Smooth muscle cell of the brain vasculature (primary cell): ENCODE results near the gene VWA5B2.
"Not testable (repeated sequence)": the region's sequence is repeated elsewhere in the genome, so short reads cannot be mapped to it uniquely, and the experiment has no call there.

Experiments used
- DNase-seq: peaks from one replicate; pipeline ENCODE4 v3.0.0-alpha.2; 2012; ENCODE audit warnings: low read depth, low spot score

VWA5B2 gene

GRCh38 chr3:184241447-184242296 is 12.3 kb downstream of the VWA5B2 start:
- no peak for DNase-seq

- DNase-seq, result no peak
Measured at GRCh38 chr3:184242297-184242685, 12.9 kb downstream of the VWA5B2 start.

GRCh38 chr3:184248454-184249411 is 19.3 kb downstream of the VWA5B2 start, which contains the start of gene ALG3:
TSS of gene ALG3 (minus strand) at chr3:184248962. CDS start at chr3:184248940, 22 bp downstream.
- DNase-seq, result peak; percentile 67

GRCh38 chr3:184249412-184250166 is 20.2 kb downstream of the VWA5B2 start, which contains the start of gene EEF1AKMT4:
TSS of gene EEF1AKMT4 (plus strand) at chr3:184249672. CDS start at chr3:184249695, 23 bp downstream.
- peak; percentile 90 for DNase-seq

- peak; percentile 73 for DNase-seq
Measured at GRCh38 chr3:184250167-184250828, 20.9 kb downstream of the VWA5B2 start.

GRCh38 chr3:184255291-184256039 is 26.1 kb downstream of the VWA5B2 start:
- DNase-seq, result no peak

- no peak for DNase-seq
Measured at GRCh38 chr3:184257083-184257915, 27.9 kb downstream of the VWA5B2 start.

GRCh38 chr3:184258926-184259325 is 29.5 kb downstream of the VWA5B2 start:
- DNase-seq, result no peak

GRCh38 chr3:184259396-184259877 is 30.1 kb downstream of the VWA5B2 start:
- no peak for DNase-seq

- no peak for DNase-seq
Measured at GRCh38 chr3:184259878-184260723, 30.7 kb downstream of the VWA5B2 start.

- DNase-seq, result no peak
Measured at GRCh38 chr3:184260724-184261269, 31.4 kb downstream of the VWA5B2 start.

- no peak for DNase-seq
Measured at GRCh38 chr3:184261270-184261853, 32.0 kb downstream of the VWA5B2 start, which contains the start of gene CAMK2N2. TSS of gene CAMK2N2 (minus strand) at chr3:184261553. CDS start at chr3:184261285, 268 bp downstream.

- no peak for DNase-seq
Measured at GRCh38 chr3:184261854-184262763, 32.7 kb downstream of the VWA5B2 start.

- no peak for DNase-seq
Measured at GRCh38 chr3:184262764-184263179, 33.4 kb downstream of the VWA5B2 start.

GRCh38 chr3:184267249-184267648 is 37.9 kb downstream of the VWA5B2 start:
- DNase-seq, result not testable (repeated sequence)

GRCh38 chr3:184272269-184272668 is 42.9 kb downstream of the VWA5B2 start:
- no peak for DNase-seq
